Measurements from ENCODE around the gene LAMA5.

LAMA5 gene

GRCh38 chr20:62392077-62392418 is 24.9 kb upstream of the LAMA5 start:
- Histone ChIP-seq H3K36me3 (ENCODE audit: low read length) (peaks cover 8% of the 10 kb centered on the region; the same call in 1 of the 2 replicates), H3K4me2 (ENCODE audit: low read depth, low read length, poor library complexity, severe bottlenecking) (no peak overlapping the region), H2AFZ (ENCODE audit: low read depth, low read length, severe bottlenecking) (no peak overlapping the region), H3K79me2 (ENCODE audit: insufficient read depth, low read length) (peaks cover 22% of the 10 kb centered on the region), H3K4me3 (ENCODE audit: insufficient read depth, low read length, poor library complexity, severe bottlenecking) (no peak overlapping the region), H3K9ac (ENCODE audit: low read length) (no peak overlapping the region), H3K9me2 (replicated peaks; ENCODE audit: insufficient read depth, low read length) (no peaks in the 10 kb centered on the region), H4K20me1 (ENCODE audit: low read depth, low read length) (no peaks in the 10 kb centered on the region; the same call in 1 of the 2 replicates), H3K27ac (ENCODE audit: low read depth, low read length) (no peak overlapping the region), H3K27me3 (ENCODE audit: low read length) (no peaks in the 10 kb centered on the region), H3F3A (ENCODE audit: insufficient read depth) (peaks cover 25% of the 10 kb centered on the region), H3K9me3 (ENCODE audit: insufficient read depth, low read length) (no peaks in the 10 kb centered on the region)
- no peak for TF ChIP-seq EZH2phosphoT487 (conservative IDR thresholded peaks at IDR 0.05; ENCODE audit: low read length)
- TF ChIP-seq CTCF (IDR thresholded peaks at IDR 0.05; ENCODE audit: insufficient read depth, low read length, poor library complexity, severe bottlenecking), result no peak

- Histone ChIP-seq H3K9me3 (ENCODE audit: insufficient read depth, low read length) (no peaks in the 10 kb centered on the region), H3K4me2 (ENCODE audit: low read depth, low read length, poor library complexity, severe bottlenecking) (no peak overlapping the region), H3K9ac (ENCODE audit: low read length) (no peak overlapping the region), H3K79me2 (ENCODE audit: insufficient read depth, low read length) (peaks cover 24% of the 10 kb centered on the region), H3K9me2 (replicated peaks; ENCODE audit: insufficient read depth, low read length) (no peaks in the 10 kb centered on the region), H3K27me3 (ENCODE audit: low read length) (no peaks in the 10 kb centered on the region), H3K27ac (ENCODE audit: low read depth, low read length) (no peak overlapping the region), H4K20me1 (ENCODE audit: low read depth, low read length) (no peaks in the 10 kb centered on the region; the same call in 1 of the 2 replicates), H3K4me3 (ENCODE audit: insufficient read depth, low read length, poor library complexity, severe bottlenecking) (no peak overlapping the region), H3F3A (ENCODE audit: insufficient read depth) (peaks cover 25% of the 10 kb centered on the region), H2AFZ (ENCODE audit: low read depth, low read length, severe bottlenecking) (no peak overlapping the region), H3K36me3 (ENCODE audit: low read length) (peaks cover 8% of the 10 kb centered on the region; the same call in 1 of the 2 replicates)
- TF ChIP-seq EZH2phosphoT487 (conservative IDR thresholded peaks at IDR 0.05; ENCODE audit: low read length) (no peak), CTCF (IDR thresholded peaks at IDR 0.05; ENCODE audit: insufficient read depth, low read length, poor library complexity, severe bottlenecking) (no peak)
Measured at GRCh38 chr20:62391165-62392076, 24.3 kb upstream of the LAMA5 start.

- Histone ChIP-seq H3K9me2 (replicated peaks; ENCODE audit: insufficient read depth, low read length) (no peaks in the 10 kb centered on the region), H4K20me1 (ENCODE audit: low read depth, low read length) (no peaks in the 10 kb centered on the region; the same call in 1 of the 2 replicates), H2AFZ (ENCODE audit: low read depth, low read length, severe bottlenecking) (no peak overlapping the region), H3K36me3 (ENCODE audit: low read length) (peaks cover 8% of the 10 kb centered on the region; the same call in 1 of the 2 replicates), H3K9ac (ENCODE audit: low read length) (no peak overlapping the region), H3F3A (ENCODE audit: insufficient read depth) (peaks cover 25% of the 10 kb centered on the region), H3K79me2 (ENCODE audit: insufficient read depth, low read length) (peaks cover 32% of the 10 kb centered on the region), H3K4me2 (ENCODE audit: low read depth, low read length, poor library complexity, severe bottlenecking) (no peak overlapping the region), H3K27ac (ENCODE audit: low read depth, low read length) (no peak overlapping the region), H3K4me3 (ENCODE audit: insufficient read depth, low read length, poor library complexity, severe bottlenecking) (no peak overlapping the region), H3K27me3 (ENCODE audit: low read length) (no peaks in the 10 kb centered on the region), H3K9me3 (ENCODE audit: insufficient read depth, low read length) (no peaks in the 10 kb centered on the region)
- TF ChIP-seq CTCF (IDR thresholded peaks at IDR 0.05; ENCODE audit: insufficient read depth, low read length, poor library complexity, severe bottlenecking) (no peak), EZH2phosphoT487 (conservative IDR thresholded peaks at IDR 0.05; ENCODE audit: low read length) (no peak)
Measured at GRCh38 chr20:62390317-62391164, 23.4 kb upstream of the LAMA5 start.

All from SU-DHL-6 (cell line).